K562 (cell line): Measurements from ENCODE around the gene SLX4IP. TPM values are rescaled to one million over a fixed set of nuclear protein-coding genes. Genes with fewer than 3 reads are reported as not detected.

Source experiments
- ATAC-seq: fragments of 200-7000 bp; cut with Tn5 transposase; 3 replicates; pipeline ENCODE4 v1.9.1; 2020; ENCODE audit warnings: moderate library complexity
- BruUV-seq: library from RNA; stranded (reverse); fragments of 400-500 nt; replicated peaks from 2 replicates; lab custom pipeline; 2021; lab: Mats Ljungman, UMichigan
- CTCF ChIA-PET: fragments of 300-600 bp; formaldehyde crosslinking; extraction: SDS; loops from one replicate; lab custom pipeline; 2021; ENCODE audit warnings: low intra/inter-chr PET ratio; lab: Yijun Ruan, JAX
- POLR2A ChIA-PET: fragments of 300-600, 350-650 bp; sonication (Branson Sonifier 250); formaldehyde crosslinking; extraction: SDS; loops from one replicate; lab custom pipeline; 2021; ENCODE audit warnings: antibody characterized with exemption, inconsistent platforms; lab: Yijun Ruan, JAX
- DNase-seq, 4 experiments: peaks; one replicate each; pipeline versions ENCODE4 v3.0.0 to v3.0.0-alpha.2; 2011 to 2018; ENCODE audit warnings: low spot score in 3 of 4, mixed read lengths in 3 of 4; ENCODE audit errors: extremely low read depth in 1 of 4
- FAIRE-seq: peaks from 2 replicates; lab custom pipeline; 2011; peaks lifted over from hg19 to GRCh38; lab: Jason Lieb, UNC
- H2AFZ ChIP-seq: 2 replicates; pipeline ENCODE4 v1.6.0; 2011; ENCODE audit warnings: low read depth, low read length, control low read depth, inconsistent platforms
- H3K27ac ChIP-seq: fragments of 200-600 bp; 3 replicates; pipeline ENCODE4 v1.8.0; 2011; ENCODE audit warnings: low read depth, mild to moderate bottlenecking, control low read depth, inconsistent platforms, low read length, moderate library complexity, mixed read lengths; ENCODE audit errors: extremely low read depth
- H3K27me3 ChIP-seq, 2 experiments: fragments of 300-600 bp in 1 of 2; 2 replicates in 1 of 2; 3 replicates in 1 of 2; pipeline versions ENCODE4 v1.6.0 to v1.8.0; 2011; ENCODE audit warnings: inconsistent platforms in 2 of 2, low read length in 2 of 2, mild to moderate bottlenecking in 1 of 2, mixed read lengths in 1 of 2, moderate library complexity in 1 of 2; ENCODE audit not compliant: control insufficient read depth in 2 of 2, insufficient read depth in 2 of 2
- H3K36me3 ChIP-seq: fragments of 300-600 bp; 3 replicates; pipeline ENCODE4 v1.8.0; 2011; ENCODE audit warnings: mild to moderate bottlenecking, low read length, inconsistent platforms; ENCODE audit not compliant: control insufficient read depth, insufficient read depth
- H3K4me1 ChIP-seq, 2 experiments: fragments of 200-600 bp in 1 of 2; replicated peaks in 1 of 2; 2 replicates in 1 of 2; 3 replicates in 1 of 2; pipeline versions ENCODE4 v1.5.1 to v1.8.0; 2011; ENCODE audit warnings: inconsistent platforms in 2 of 2, low read length in 2 of 2, mild to moderate bottlenecking in 1 of 2, mixed read lengths in 1 of 2, moderate library complexity in 1 of 2; ENCODE audit not compliant: control insufficient read depth in 2 of 2, insufficient read depth in 2 of 2
- H3K4me2 ChIP-seq: 2 replicates; pipeline ENCODE4 v1.6.1; 2011; ENCODE audit warnings: low read length, control low read depth, inconsistent platforms, mixed read lengths; ENCODE audit not compliant: insufficient read depth
- H3K4me3 ChIP-seq: fragments of 200-600 bp; sonication (generic), shearing (Covaris generic); 2 replicates; pipeline ENCODE4 v1.5.1; 2016; ENCODE audit warnings: control low read depth, inconsistent platforms
- H3K79me2 ChIP-seq: fragments of 200-600 bp; 3 replicates; pipeline ENCODE4 v1.8.0; 2011; ENCODE audit warnings: low read length, inconsistent platforms; ENCODE audit not compliant: control insufficient read depth, insufficient read depth
- H3K9ac ChIP-seq, 2 experiments: 2 replicates each; pipeline versions ENCODE4 v1.6.0 to v1.6.1; 2011; ENCODE audit warnings: low read depth in 2 of 2, low read length in 2 of 2, control low read depth in 1 of 2, inconsistent platforms in 1 of 2, mild to moderate bottlenecking in 1 of 2, mixed read lengths in 1 of 2; ENCODE audit not compliant: insufficient read depth in 1 of 2
- H3K9me1 ChIP-seq: one replicate; pipeline ENCODE4 v1.6.0; 2011; ENCODE audit warnings: inconsistent platforms, mild to moderate bottlenecking, low read length, moderate library complexity; ENCODE audit not compliant: control insufficient read depth, insufficient read depth
- H3K9me3 ChIP-seq: replicated peaks from 2 replicates; pipeline ENCODE4 v1.5.1; 2011; ENCODE audit warnings: low read depth, low read length, inconsistent platforms; ENCODE audit not compliant: control insufficient read depth, insufficient read depth
- H4K20me1 ChIP-seq: replicated peaks from 2 replicates; pipeline ENCODE4 v1.6.1; 2011; ENCODE audit warnings: low read length, inconsistent platforms, mixed read lengths; ENCODE audit not compliant: control insufficient read depth, insufficient read depth
- CBFB ChIP-seq: sonication (generic); formaldehyde crosslinking; IDR thresholded peaks from 2 replicates; pipeline ENCODE4 v1.4.0; 2020; ENCODE audit warnings: mild to moderate bottlenecking, missing genetic modification reagents
- CREM ChIP-seq: IDR thresholded peaks from 2 replicates; pipeline ENCODE4 v1.6.1; 2014; ENCODE audit warnings: antibody characterized with exemption, low read depth
- FOXO4 ChIP-seq: fragments of 450-650 bp; formaldehyde crosslinking; IDR thresholded peaks from 2 replicates; pipeline ENCODE4 v1.4.0; 2020; ENCODE audit warnings: mild to moderate bottlenecking, moderate library complexity
- HNRNPK ChIP-seq: fragments of 200-400 bp; formaldehyde crosslinking; IDR thresholded peaks from one replicate; pipeline ENCODE4 v1.6.1; 2018; ENCODE audit warnings: mild to moderate bottlenecking, low read depth, low read length; ENCODE audit not compliant: poor library complexity, severe bottlenecking
- MEF2A ChIP-seq: IDR thresholded peaks from 2 replicates; pipeline ENCODE4 v1.6.1; 2011; ENCODE audit warnings: low read depth, mild to moderate bottlenecking, low read length, moderate library complexity; ENCODE audit not compliant: control insufficient read depth
- POLR2A ChIP-seq: fragments of 450-650 bp; conservative IDR thresholded peaks from 2 replicates; pipeline ENCODE4 v1.6.1; 2016
- RBM14 ChIP-seq: fragments of 200-400 bp; formaldehyde crosslinking; IDR thresholded peaks from 2 replicates; pipeline ENCODE4 v1.6.1; 2018; ENCODE audit warnings: low read depth, mild to moderate bottlenecking, low read length, moderate library complexity, borderline replicate concordance; ENCODE audit not compliant: insufficient read depth
- U2AF1 ChIP-seq: fragments of 200-400 bp; formaldehyde crosslinking; optimal IDR thresholded peaks from 2 replicates; pipeline ENCODE3; 2017; ENCODE audit warnings: mild to moderate bottlenecking, low read depth, low read length, moderate library complexity
- XRCC5 ChIP-seq: fragments of 200-400 bp; formaldehyde crosslinking; IDR thresholded peaks from 2 replicates; pipeline ENCODE4 v1.6.1; 2017; ENCODE audit warnings: low read depth, mild to moderate bottlenecking, low read length
- ZBTB1 ChIP-seq: sonication (generic); formaldehyde crosslinking; IDR thresholded peaks from 2 replicates; pipeline ENCODE4 v1.8.1; 2023; ENCODE audit warnings: missing genetic modification reagents, low read depth, mild to moderate bottlenecking, borderline replicate concordance
- ZNF589 ChIP-seq: fragments of 200-800 bp; sonication (Bioruptor generic); IDR thresholded peaks from 2 replicates; pipeline ENCODE4 v1.6.1; 2016; ENCODE audit warnings: low read depth, missing genetic modification characterization, missing compliant biosample characterization
- ZNF785 ChIP-seq: fragments of 250-450 bp; sonication (Bioruptor Pico); IDR thresholded peaks from 2 replicates; pipeline ENCODE4 v1.4.0; 2020; ENCODE audit warnings: mild to moderate bottlenecking
- WGBS: fragments of 100-300 bp; shearing (Covaris generic); methylation state at CpG from one replicate; pipeline ENCODE4 v1.1.6; 2016; ENCODE audit warnings: low coverage, mixed read lengths; ENCODE audit not compliant: insufficient coverage; ENCODE audit errors: missing lambda C conversion rate; 5-methylcytosine and 5-hydroxymethylcytosine counted together
- in situ Hi-C: fragments of 300-500 bp; cut with MboI; formaldehyde crosslinking; loops from 4 replicates; pipeline ENCODE4 v1.15.0; 2018; ENCODE audit warnings: inconsistent platforms, mixed read lengths
- intact Hi-C: fragments of 100-400 bp; cut with micrococcal nuclease; formaldehyde crosslinking; loops from 2 replicates; pipeline ENCODE4 v1.14.2; 2022
- polyA plus RNA-seq, 8 experiments: library from polyadenylated mRNA; depleted of rRNA in 4 of 8; stranded (reverse) in 5 of 8; unstranded in 3 of 8; fragments of >200 nt; fragmentation: Nextera tagmentation in 2 of 8; fragmentation: Illumina TruSeq in 1 of 8; extraction: Ambion mirVana in 2 of 8; extraction: Trizol in 1 of 8; gene quantifications; 2 replicates each; pipeline versions ENCODE4 v1.2.1 to v1.2.3, GENCODE V29; 2011 to 2014; ENCODE audit warnings: inconsistent platforms in 1 of 8, missing spikeins in 1 of 8
- total RNA-seq, 7 experiments: library from RNA; depleted of rRNA in 6 of 7; stranded (reverse); fragments of >200 nt in 6 of 7; fragmentation: Illumina TruSeq in 2 of 7; extraction: Trizol in 2 of 7; gene quantifications; 2 replicates each; pipeline versions ENCODE4 v1.2.1 to v1.2.3, GENCODE V29; 2011 to 2021; ENCODE audit warnings: low replicate concordance in 1 of 7
- TF ChIP-seq, protein P1 (sequence below): fragments of 250-450 bp; sonication (Bioruptor Pico); IDR thresholded peaks from 2 replicates; pipeline ENCODE4 v1.8.0; 2021; ENCODE audit warnings: mild to moderate bottlenecking, moderate library complexity
- TF ChIP-seq, protein P2 (sequence below): conservative IDR thresholded peaks from 2 replicates; pipeline ENCODE4 v1.6.1; 2011; ENCODE audit warnings: low read depth, mild to moderate bottlenecking, low read length; ENCODE audit not compliant: control insufficient read depth
- TF ChIP-seq, protein P3 (sequence below): fragments of 200-800 bp; sonication (Bioruptor generic); IDR thresholded peaks from 2 replicates; pipeline ENCODE4 v1.6.1; 2017; ENCODE audit warnings: missing genetic modification characterization, missing compliant biosample characterization
- TF ChIP-seq, protein P4 (sequence below): fragments of 250-450 bp; sonication (Bioruptor Pico); IDR thresholded peaks from 2 replicates; pipeline ENCODE4 v1.4.0; 2020

The SLX4IP gene
- total and polyA plus RNA-seq, 9 of the 15 experiments (the other 6 are each of a cell fraction or from before 2014, with no cell fraction given) = 1.5 to 5.9 (median 3.5) TPM

DNA sequence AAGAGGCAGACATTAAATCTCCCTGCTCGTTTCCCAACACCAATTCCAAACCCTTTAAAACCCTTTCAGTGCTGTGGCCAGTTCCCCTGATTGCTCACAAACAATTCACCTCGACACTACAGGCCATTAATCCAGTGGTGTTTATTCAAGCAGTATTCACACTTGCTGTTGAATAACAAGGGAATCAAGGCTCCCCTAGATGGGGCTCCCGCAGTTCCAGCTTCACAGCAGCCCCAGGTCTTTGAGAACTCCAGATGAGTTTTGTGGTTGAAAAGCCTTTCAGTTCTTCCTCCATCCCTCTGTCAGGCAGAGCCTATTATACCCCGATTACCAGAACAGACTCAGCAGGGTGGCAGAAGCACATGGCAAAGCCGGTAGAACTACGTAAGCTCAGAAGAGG lies 202.5 kb downstream of the SLX4IP start:
- Histone ChIP-seq H3K4me2 (no peak overlapping the region), H3K9me3 (no peaks in the 10 kb centered on the region), H2AFZ (no peak overlapping the region), H4K20me1 (no peaks in the 10 kb centered on the region), H3K9ac (no peak overlapping the region), H3K4me1 (no peaks in the 10 kb centered on the region), H3K27ac (no peak overlapping the region), H3K27me3 (peaks cover 7 to 36% of the 10 kb centered on the region in 2 experiments; a peak in 4 of 5 replicates), H3K9me1 (no peaks in the 10 kb centered on the region), H3K79me2 (no peaks in the 10 kb centered on the region), H3K4me3 (no peak overlapping the region), H3K36me3 (no peaks in the 10 kb centered on the region)
- CTCF ChIA-PET = no interaction called here
- ATAC-seq (no peak), FAIRE-seq (no peak), DNase-seq (no peak)
- intact Hi-C loops = no loop called here
- in situ Hi-C loops = no loop called here
- WGBS = 47% methylated on average over 5 of the region's 6 CpGs
- POLR2A ChIA-PET = no interaction called here
- BruUV-seq = no TSS peak
- TF ChIP-seq ZNF785 (CRISPR knock-in tag) (no peak), HNRNPK (no peak), CREM (no peak), ZNF589 (CRISPR knock-in tag) (no peak), FOXO4 (CRISPR knock-in tag) (no peak), RBM14 (no peak), POLR2A (no peak), CBFB (CRISPR knock-in tag) (no peak), ZBTB1 (CRISPR knock-in tag) (no peak), XRCC5 (no peak), MEF2A (no peak), U2AF1 (no peak)
- TF ChIP-seq, protein P1, sequence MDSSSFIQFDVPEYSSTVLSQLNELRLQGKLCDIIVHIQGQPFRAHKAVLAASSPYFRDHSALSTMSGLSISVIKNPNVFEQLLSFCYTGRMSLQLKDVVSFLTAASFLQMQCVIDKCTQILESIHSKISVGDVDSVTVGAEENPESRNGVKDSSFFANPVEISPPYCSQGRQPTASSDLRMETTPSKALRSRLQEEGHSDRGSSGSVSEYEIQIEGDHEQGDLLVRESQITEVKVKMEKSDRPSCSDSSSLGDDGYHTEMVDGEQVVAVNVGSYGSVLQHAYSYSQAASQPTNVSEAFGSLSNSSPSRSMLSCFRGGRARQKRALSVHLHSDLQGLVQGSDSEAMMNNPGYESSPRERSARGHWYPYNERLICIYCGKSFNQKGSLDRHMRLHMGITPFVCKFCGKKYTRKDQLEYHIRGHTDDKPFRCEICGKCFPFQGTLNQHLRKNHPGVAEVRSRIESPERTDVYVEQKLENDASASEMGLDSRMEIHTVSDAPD (CRISPR knock-in tag) = no peak
- TF ChIP-seq, protein P2, sequence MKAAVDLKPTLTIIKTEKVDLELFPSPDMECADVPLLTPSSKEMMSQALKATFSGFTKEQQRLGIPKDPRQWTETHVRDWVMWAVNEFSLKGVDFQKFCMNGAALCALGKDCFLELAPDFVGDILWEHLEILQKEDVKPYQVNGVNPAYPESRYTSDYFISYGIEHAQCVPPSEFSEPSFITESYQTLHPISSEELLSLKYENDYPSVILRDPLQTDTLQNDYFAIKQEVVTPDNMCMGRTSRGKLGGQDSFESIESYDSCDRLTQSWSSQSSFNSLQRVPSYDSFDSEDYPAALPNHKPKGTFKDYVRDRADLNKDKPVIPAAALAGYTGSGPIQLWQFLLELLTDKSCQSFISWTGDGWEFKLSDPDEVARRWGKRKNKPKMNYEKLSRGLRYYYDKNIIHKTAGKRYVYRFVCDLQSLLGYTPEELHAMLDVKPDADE = no peak
- TF ChIP-seq, protein P3, sequence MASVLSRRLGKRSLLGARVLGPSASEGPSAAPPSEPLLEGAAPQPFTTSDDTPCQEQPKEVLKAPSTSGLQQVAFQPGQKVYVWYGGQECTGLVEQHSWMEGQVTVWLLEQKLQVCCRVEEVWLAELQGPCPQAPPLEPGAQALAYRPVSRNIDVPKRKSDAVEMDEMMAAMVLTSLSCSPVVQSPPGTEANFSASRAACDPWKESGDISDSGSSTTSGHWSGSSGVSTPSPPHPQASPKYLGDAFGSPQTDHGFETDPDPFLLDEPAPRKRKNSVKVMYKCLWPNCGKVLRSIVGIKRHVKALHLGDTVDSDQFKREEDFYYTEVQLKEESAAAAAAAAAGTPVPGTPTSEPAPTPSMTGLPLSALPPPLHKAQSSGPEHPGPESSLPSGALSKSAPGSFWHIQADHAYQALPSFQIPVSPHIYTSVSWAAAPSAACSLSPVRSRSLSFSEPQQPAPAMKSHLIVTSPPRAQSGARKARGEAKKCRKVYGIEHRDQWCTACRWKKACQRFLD (CRISPR knock-in tag) = no peak
- TF ChIP-seq, protein P4, sequence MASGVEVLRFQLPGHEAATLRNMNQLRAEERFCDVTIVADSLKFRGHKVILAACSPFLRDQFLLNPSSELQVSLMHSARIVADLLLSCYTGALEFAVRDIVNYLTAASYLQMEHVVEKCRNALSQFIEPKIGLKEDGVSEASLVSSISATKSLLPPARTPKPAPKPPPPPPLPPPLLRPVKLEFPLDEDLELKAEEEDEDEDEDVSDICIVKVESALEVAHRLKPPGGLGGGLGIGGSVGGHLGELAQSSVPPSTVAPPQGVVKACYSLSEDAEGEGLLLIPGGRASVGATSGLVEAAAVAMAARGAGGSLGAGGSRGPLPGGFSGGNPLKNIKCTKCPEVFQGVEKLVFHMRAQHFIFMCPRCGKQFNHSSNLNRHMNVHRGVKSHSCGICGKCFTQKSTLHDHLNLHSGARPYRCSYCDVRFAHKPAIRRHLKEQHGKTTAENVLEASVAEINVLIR (CRISPR knock-in tag) = no peak
